Measurements from ENCODE around the gene SLC23A2.

DNA sequence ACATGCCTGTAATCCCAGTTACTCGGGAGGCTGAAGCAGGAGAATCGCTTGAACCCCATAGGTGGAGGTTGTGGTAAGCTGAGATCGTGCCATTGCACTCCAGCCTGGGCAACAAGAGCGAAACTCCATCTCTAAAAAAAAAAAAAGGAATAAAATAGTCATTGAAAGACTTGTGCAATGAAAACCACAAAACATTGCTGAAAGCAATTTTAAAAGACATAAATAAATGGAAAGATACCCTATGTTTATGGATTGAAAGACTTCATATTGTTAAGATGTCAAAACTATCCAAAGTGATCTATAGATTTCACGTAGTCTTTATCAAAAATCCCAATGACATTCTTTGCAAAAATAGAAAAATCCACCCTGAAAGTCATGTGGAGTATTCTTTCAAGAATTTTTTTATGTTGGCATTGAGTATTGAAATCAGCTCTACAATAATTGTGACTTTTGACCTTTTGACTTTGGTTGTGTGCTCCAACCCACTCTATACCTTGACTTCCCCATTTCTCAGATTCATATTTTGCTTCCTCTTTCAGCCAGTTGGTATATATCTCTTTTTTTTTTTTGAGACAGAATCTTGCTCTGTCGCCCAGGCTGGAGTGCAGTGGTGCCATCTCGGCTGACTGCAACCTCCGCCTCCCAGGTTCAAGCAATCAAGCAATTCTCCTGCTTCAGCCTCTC lies 45.5 kb upstream of the SLC23A2 start:
- TF ChIP-seq SMC3 (IDR thresholded peaks at IDR 0.05; ENCODE audit: low read depth, low read length) (no peak), POLR2AphosphoS5 (IDR thresholded peaks at IDR 0.05; ENCODE audit: low read depth, low read length) (no peak), JUND (IDR thresholded peaks at IDR 0.05) (no peak)
